DMS 273 (cell line): ENCODE data around the gene PHTF1.

Experiments used
- DNase-seq: peaks from one replicate; lab custom pipeline; 2025; ENCODE audit not compliant: unreplicated experiment; lab: John Stamatoyannopoulos, UW

Gene PHTF1

GRCh38 chr1:113670650-113671049 is 88.6 kb downstream of the PHTF1 start:
- no peak for DNase-seq

- DNase-seq = no peak
These were observed 89.3 kb downstream of the PHTF1 start for GRCh38 chr1:113669988-113670387.

GRCh38 chr1:113666126-113666525 is 93.2 kb downstream of the PHTF1 start:
- no peak for DNase-seq

- no peak for DNase-seq
These were observed 94.2 kb downstream of the PHTF1 start for GRCh38 chr1:113665071-113665470.

GRCh38 chr1:113663165-113663951 is 95.9 kb downstream of the PHTF1 start:
- no peak for DNase-seq

GRCh38 chr1:113662101-113662500 is 97.2 kb downstream of the PHTF1 start:
- peak; percentile 6 for DNase-seq

GRCh38 chr1:113660088-113660487 is 99.2 kb downstream of the PHTF1 start:
- DNase-seq = peak; percentile 11

- DNase-seq = no peak
These were observed 99.7 kb downstream of the PHTF1 start for GRCh38 chr1:113659556-113659955.

- no peak for DNase-seq
These were observed 100.3 kb downstream of the PHTF1 start for GRCh38 chr1:113659035-113659434.

GRCh38 chr1:113657556-113658063 is 101.7 kb downstream of the PHTF1 start:
- no peak for DNase-seq

- no peak for DNase-seq
These were observed 102.2 kb downstream of the PHTF1 start for GRCh38 chr1:113657126-113657525.

GRCh38 chr1:113654883-113655282 is 104.4 kb downstream of the PHTF1 start:
- DNase-seq = no peak

GRCh38 chr1:113653741-113654140 is 105.5 kb downstream of the PHTF1 start:
- DNase-seq = no peak

GRCh38 chr1:113652771-113653170 is 106.5 kb downstream of the PHTF1 start:
- no peak for DNase-seq

- DNase-seq = no peak
These were observed 110.8 kb downstream of the PHTF1 start for GRCh38 chr1:113648478-113648877.

GRCh38 chr1:113647164-113647563 is 112.1 kb downstream of the PHTF1 start:
- DNase-seq = no peak
